H1 (cell line): Measurements from ENCODE around the gene SH3BP2. TPM values are rescaled to one million over a fixed set of nuclear protein-coding genes. Genes with fewer than 3 reads are reported as not detected.

Source experiments
- CTCF ChIA-PET: fragments of 300-600 bp; sonication (Branson Sonifier 250); formaldehyde crosslinking; loops from one replicate; lab custom pipeline; 2021; ENCODE audit not compliant: partially characterized antibody; lab: Charles Lee
- POLR2A ChIA-PET: fragments of 300-600 bp; sonication (Branson Sonifier 250); formaldehyde crosslinking; loops from one replicate; lab custom pipeline; 2021; ENCODE audit warnings: inconsistent platforms; ENCODE audit not compliant: partially characterized antibody; lab: Charles Lee
- DNase-seq, 2 experiments: peaks; one replicate each; pipeline versions ENCODE4 v3.0.0 to v3.0.0-alpha.2; 2010 to 2022; ENCODE audit warnings: low spot score in 2 of 2, low read depth in 1 of 2, mixed read lengths in 1 of 2
- FAIRE-seq: peaks from 2 replicates; lab custom pipeline; 2011; peaks lifted over from hg19 to GRCh38; lab: Jason Lieb, UNC
- H2AFZ ChIP-seq: 2 replicates; pipeline ENCODE4 v1.8.1; 2012; ENCODE audit warnings: low read length, inconsistent platforms
- H2AK5ac ChIP-seq: 2 replicates; pipeline ENCODE4 v1.6.1; 2013; ENCODE audit warnings: low read depth, low read length
- H2BK120ac ChIP-seq: replicated peaks from 2 replicates; pipeline ENCODE3; 2013; ENCODE audit warnings: low read depth, low read length, inconsistent platforms
- H2BK12ac ChIP-seq: 2 replicates; pipeline ENCODE4 v1.6.1; 2013; ENCODE audit warnings: low read depth, low read length
- H2BK15ac ChIP-seq: 2 replicates; pipeline ENCODE4 v1.6.1; 2013; ENCODE audit warnings: low read length
- H2BK20ac ChIP-seq: 2 replicates; pipeline ENCODE4 v1.6.1; 2013; ENCODE audit warnings: low read length
- H2BK5ac ChIP-seq: 2 replicates; pipeline ENCODE4 v1.6.1; 2013; ENCODE audit warnings: low read depth, low read length
- H3K14ac ChIP-seq: 2 replicates; pipeline ENCODE4 v1.6.1; 2013; ENCODE audit warnings: inconsistent platforms; ENCODE audit not compliant: insufficient read length
- H3K18ac ChIP-seq: 2 replicates; pipeline ENCODE4 v1.6.1; 2013; ENCODE audit warnings: low read length; ENCODE audit errors: extremely low read depth
- H3K23ac ChIP-seq: 2 replicates; pipeline ENCODE4 v1.6.1; 2013; ENCODE audit warnings: inconsistent platforms; ENCODE audit not compliant: insufficient read length
- H3K23me2 ChIP-seq: 2 replicates; pipeline ENCODE4 v1.6.1; 2013; ENCODE audit warnings: low read depth, low read length
- H3K27ac ChIP-seq: 2 replicates; pipeline ENCODE4 v1.6.1; 2011; ENCODE audit warnings: low read depth, low read length, inconsistent platforms
- H3K27me3 ChIP-seq, 4 experiments: replicated peaks in 1 of 4; 1 replicate in 1 of 4; 2 replicates in 3 of 4; pipeline versions ENCODE4 v1.6.1 to v1.8.1; 2011 to 2013; ENCODE audit warnings: low read length in 3 of 4, mild to moderate bottlenecking in 3 of 4, inconsistent platforms in 2 of 4, mixed read lengths in 2 of 4, moderate library complexity in 1 of 4; ENCODE audit not compliant: control insufficient read depth in 3 of 4, insufficient read depth in 3 of 4; ENCODE audit errors: extremely low read depth in 1 of 4
- H3K36me3 ChIP-seq, 4 experiments: 2 replicates each; pipeline versions ENCODE4 v1.6.1 to v1.8.1; 2011 to 2013; ENCODE audit warnings: mild to moderate bottlenecking in 4 of 4, low read length in 3 of 4, moderate library complexity in 2 of 4, control low read depth in 1 of 4, inconsistent platforms in 1 of 4; ENCODE audit not compliant: insufficient read depth in 4 of 4, control insufficient read depth in 2 of 4
- H3K4ac ChIP-seq: replicated peaks from 2 replicates; pipeline ENCODE3; 2013; ENCODE audit warnings: low read length, low read depth, mixed read lengths, inconsistent platforms; ENCODE audit not compliant: insufficient read length
- H3K4me1 ChIP-seq, 4 experiments: replicated peaks in 1 of 4; 1 replicate in 1 of 4; 2 replicates in 3 of 4; pipeline versions ENCODE4 v1.6.1 to v1.8.1; 2011 to 2013; ENCODE audit warnings: low read length in 3 of 4, inconsistent platforms in 2 of 4, mixed read lengths in 1 of 4; ENCODE audit not compliant: insufficient read depth in 4 of 4, control insufficient read depth in 3 of 4
- H3K4me2 ChIP-seq, 2 experiments: 2 replicates each; pipeline versions ENCODE4 v1.6.1 to v1.8.1; 2011 to 2013; ENCODE audit warnings: low read depth in 2 of 2, low read length in 2 of 2, control low read depth in 1 of 2, inconsistent platforms in 1 of 2, mild to moderate bottlenecking in 1 of 2; ENCODE audit not compliant: insufficient read depth in 1 of 2
- H3K4me3 ChIP-seq, 4 experiments: fragments of 200-600, 300-600 bp in 1 of 4; sonication (generic), shearing (Covaris generic), sonication (Bioruptor Twin) in 1 of 4; 2 replicates each; pipeline versions ENCODE4 v1.5.1 to v1.8.1; 2011 to 2016; ENCODE audit warnings: low read length in 4 of 4, low read depth in 3 of 4, control low read depth in 2 of 4, inconsistent platforms in 2 of 4, mild to moderate bottlenecking in 2 of 4, mixed read lengths in 1 of 4, moderate library complexity in 1 of 4; ENCODE audit not compliant: insufficient read depth in 2 of 4; ENCODE audit errors: extremely low read depth in 1 of 4
- H3K56ac ChIP-seq: replicated peaks from 2 replicates; pipeline ENCODE3; 2013; ENCODE audit warnings: low read depth, mild to moderate bottlenecking, mixed read lengths, low read length, inconsistent platforms; ENCODE audit not compliant: insufficient read length
- H3K79me1 ChIP-seq: 2 replicates; pipeline ENCODE4 v1.6.1; 2013; ENCODE audit warnings: low read depth, low read length, control low read depth
- H3K79me2 ChIP-seq, 2 experiments: 2 replicates each; pipeline versions ENCODE4 v1.6.1 to v1.8.1; 2012 to 2013; ENCODE audit warnings: low read length in 2 of 2, mild to moderate bottlenecking in 2 of 2, inconsistent platforms in 1 of 2; ENCODE audit not compliant: insufficient read depth in 2 of 2, control insufficient read depth in 1 of 2
- H3K9ac ChIP-seq, 4 experiments: replicated peaks in 1 of 4; 1 replicate in 1 of 4; 2 replicates in 3 of 4; pipeline versions ENCODE4 v1.6.1 to v1.8.1; 2011 to 2013; ENCODE audit warnings: low read depth in 3 of 4, low read length in 3 of 4, control low read depth in 2 of 4, mild to moderate bottlenecking in 2 of 4, moderate library complexity in 2 of 4, inconsistent platforms in 1 of 4; ENCODE audit errors: extremely low read depth in 1 of 4
- H3K9me3 ChIP-seq, 2 experiments: 2 replicates each; pipeline versions ENCODE4 v1.6.1 to v1.8.1; 2012 to 2013; ENCODE audit warnings: mild to moderate bottlenecking in 2 of 2, moderate library complexity in 2 of 2, control low read depth in 1 of 2, inconsistent platforms in 1 of 2, low read depth in 1 of 2, low read length in 1 of 2, mixed read lengths in 1 of 2; ENCODE audit not compliant: insufficient read depth in 2 of 2
- H4K20me1 ChIP-seq, 2 experiments: replicated peaks in 1 of 2; 2 replicates each; pipeline versions ENCODE3 to v1.8.1; 2011 to 2013; ENCODE audit warnings: inconsistent platforms in 2 of 2, low read length in 2 of 2, mild to moderate bottlenecking in 1 of 2; ENCODE audit not compliant: insufficient read depth in 2 of 2, control insufficient read depth in 1 of 2
- H4K5ac ChIP-seq: 2 replicates; pipeline ENCODE4 v1.6.1; 2013; ENCODE audit warnings: low read length, low read depth, mixed read lengths, inconsistent platforms; ENCODE audit not compliant: insufficient read length
- H4K8ac ChIP-seq: 2 replicates; pipeline ENCODE4 v1.8.0; 2013; ENCODE audit warnings: mild to moderate bottlenecking, moderate library complexity, low read length, inconsistent platforms; ENCODE audit not compliant: insufficient read depth; ENCODE audit errors: extremely low read depth
- H4K91ac ChIP-seq: replicated peaks from 2 replicates; pipeline ENCODE3; 2013; ENCODE audit warnings: low read length, mixed read lengths, inconsistent platforms; ENCODE audit not compliant: insufficient read length
- ASH2L ChIP-seq: fragments of 200-600, 300-600 bp; sonication (generic); IDR thresholded peaks from one replicate; pipeline ENCODE4 v1.7.1; 2017; ENCODE audit warnings: low read length
- WGBS, 2 experiments: shearing (Covaris generic) in 1 of 2; methylation state at CpG; one replicate each; pipeline versions ENCODE4 v1.1.6 to v1.1.7; 2013 to 2015; ENCODE audit warnings: low lambda C conversion rate in 2 of 2, mixed read lengths in 2 of 2, inconsistent platforms in 1 of 2, low coverage in 1 of 2, missing lambda C conversion rate in 1 of 2; ENCODE audit not compliant: insufficient replicate concordance in 2 of 2, insufficient coverage in 1 of 2, insufficient read length in 1 of 2; ENCODE audit errors: extremely low coverage in 1 of 2, missing lambda C conversion rate in 1 of 2; 5-methylcytosine and 5-hydroxymethylcytosine counted together
- polyA plus RNA-seq, 7 experiments: library from polyadenylated mRNA; depleted of rRNA in 3 of 7; stranded (reverse) in 5 of 7; unstranded in 2 of 7; fragments of >200 nt in 5 of 7; fragments of 200-250 nt in 2 of 7; gene quantifications; 1 replicate in 5 of 7; 2 replicates in 1 of 7; 4 replicates in 1 of 7; pipeline versions ENCODE4 v1.2.1 to v1.2.3, GENCODE V29; 2011 to 2013; ENCODE audit warnings: missing spikeins in 2 of 7, mixed read lengths in 2 of 7
- total RNA-seq: library from RNA; stranded (reverse); fragmentation: NEBNext Ultra II Directional; extraction: Animal tissue kit (Norgen Biotek cat#: 25700); gene quantifications from 2 replicates; pipeline ENCODE4 v1.2.1, GENCODE V29; 2021

Gene SH3BP2
- total and polyA plus RNA-seq, 2 of the 8 experiments (the other 6 are each of a cell fraction or from before 2014, with no cell fraction given) = 27.4 to 31.4 TPM

DNA sequence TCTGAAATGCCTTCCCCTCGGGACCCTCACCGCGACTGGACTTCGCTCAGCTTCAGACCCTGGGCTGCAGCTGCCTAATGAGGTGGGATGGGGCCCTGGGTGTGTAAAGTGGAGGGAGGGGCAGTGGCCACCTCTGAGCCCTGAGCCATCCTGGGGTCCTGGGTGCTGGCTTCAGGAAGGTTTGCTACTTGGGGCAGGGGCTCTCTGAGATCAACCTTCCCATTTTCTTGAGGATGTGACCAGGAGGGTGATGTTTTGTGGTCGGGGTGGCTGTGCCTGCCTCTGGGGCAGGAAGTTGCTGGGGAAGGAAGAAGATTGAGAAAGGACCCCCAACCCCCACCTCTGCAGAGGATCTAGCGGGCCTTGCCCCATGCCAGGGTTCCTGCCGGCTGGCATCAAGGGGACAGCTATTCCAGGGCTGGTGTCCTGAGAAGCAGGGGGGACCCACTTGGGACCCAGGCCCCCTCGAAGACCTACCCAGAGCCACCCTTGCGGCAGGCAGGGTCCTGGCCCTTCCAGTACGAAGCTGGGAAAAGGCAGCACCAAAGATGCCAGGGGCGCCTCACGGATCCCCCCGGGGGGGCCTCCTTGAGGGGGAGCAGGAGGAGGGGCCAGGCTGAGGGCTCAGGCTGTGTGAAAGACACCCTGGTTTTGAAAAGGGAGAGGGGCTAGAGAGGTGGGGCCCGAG, 6.5 kb downstream of the SH3BP2 start:
- POLR2A ChIA-PET = interaction anchor here (1.5 to 6.6 kb wide), 4 partner anchors 12 to 20 kb away, joined by 4 to 48 read pairs (median 16); no protein-coding TSS in a partner anchor
- no peak overlapping the region for H3K27ac ChIP-seq

More for the DNA sequence above, 6.5 kb downstream of the SH3BP2 start:
- DNase-seq = no peak
- Histone ChIP-seq H3K4ac (no peak overlapping the region), H3K23me2 (no peaks in the 10 kb centered on the region), H3K9ac (no peak overlapping the region), H3K4me2 (no peak overlapping the region), H3K14ac (no peak overlapping the region), H4K20me1 (peaks cover 1 to 3% of the 10 kb centered on the region in 2 experiments)
- CTCF ChIA-PET = interaction anchor here (0.8 to 2.1 kb wide), 5 partner anchors 19 to 257 kb away, joined by 3 to 9 read pairs (median 3); no protein-coding TSS in a partner anchor
- TF ChIP-seq ASH2L = no peak
- TF ChIP-seq, all 59 proteins: peak for 0
- no peak overlapping the region for H4K91ac ChIP-seq
- H3K9me3 ChIP-seq = no peaks in the 10 kb centered on the region
- H2BK12ac ChIP-seq = no peak overlapping the region
- H3K18ac ChIP-seq = no peak overlapping the region
- no peaks in the 10 kb centered on the region for H3K79me2 ChIP-seq
- peaks cover 0 to 1% (median under 1%) of the 10 kb centered on the region in 4 experiments; a peak in 2 of 7 replicates for H3K27me3 ChIP-seq
- H2BK5ac ChIP-seq = no peak overlapping the region
- no peak overlapping the region for H3K23ac ChIP-seq
- no peak overlapping the region for H3K56ac ChIP-seq
- no peak overlapping the region for H2AFZ ChIP-seq
- WGBS, 2 experiments = 92% methylated on average over 13 of the region's 14 CpGs; no CpG with 5 or more reads in 1 of the 2 experiments
- H2BK20ac ChIP-seq = no peak overlapping the region
- 0 out of 2 replicates have a peak, but pooled peaks cover 2% of the 10 kb centered on the region for H3K79me1 ChIP-seq
- no peak overlapping the region for H3K4me3 ChIP-seq
- H3K36me3 ChIP-seq = no peaks in the 10 kb centered on the region
- H4K8ac ChIP-seq = no peak overlapping the region; the same call in 1 of the 2 replicates
- no peak overlapping the region; the same call in 1 of the 2 replicates for H2BK15ac ChIP-seq
- no peak overlapping the region for H2AK5ac ChIP-seq
- no peak overlapping the region for H4K5ac ChIP-seq
- no peak overlapping the region for H2BK120ac ChIP-seq
- peaks cover 0 to 21% (median 11%) of the 10 kb centered on the region in 4 experiments; a peak in 5 of 7 replicates for H3K4me1 ChIP-seq
- FAIRE-seq = no peak
